Glutamatergic neuron (in vitro differentiated cells): ENCODE data around the gene MOV10. TPM values are rescaled to one million over a fixed set of nuclear protein-coding genes. Genes with fewer than 3 reads are reported as not detected.
"Not testable (repeated sequence)": the region's sequence is repeated elsewhere in the genome, so short reads cannot be mapped to it uniquely, and the experiment has no call there.

Experiments
- DNase-seq: peaks from one replicate; pipeline ENCODE4 v3.0.0; 2022
- H3K27ac Mint-ChIP-seq: one replicate; pipeline ENCODE4 v1.8.0; 2020; ENCODE audit warnings: mild to moderate bottlenecking, mixed read lengths, inconsistent platforms; ENCODE audit not compliant: unreplicated experiment
- H3K27me3 Mint-ChIP-seq: one replicate; pipeline ENCODE4 v1.8.0; 2020; ENCODE audit warnings: mild to moderate bottlenecking, moderate library complexity, mixed read lengths, inconsistent platforms; ENCODE audit not compliant: unreplicated experiment
- H3K36me3 Mint-ChIP-seq: one replicate; pipeline ENCODE4 v1.8.0; 2020; ENCODE audit warnings: mild to moderate bottlenecking, mixed read lengths, inconsistent platforms; ENCODE audit not compliant: unreplicated experiment
- H3K4me1 Mint-ChIP-seq: one replicate; pipeline ENCODE4 v1.8.0; 2020; ENCODE audit warnings: mild to moderate bottlenecking, low read depth, mixed read lengths, inconsistent platforms; ENCODE audit not compliant: unreplicated experiment
- H3K4me3 Mint-ChIP-seq: one replicate; pipeline ENCODE4 v1.8.0; 2020; ENCODE audit warnings: mild to moderate bottlenecking, mixed read lengths, inconsistent platforms; ENCODE audit not compliant: unreplicated experiment
- H3K9me3 Mint-ChIP-seq: one replicate; pipeline ENCODE4 v1.8.0; 2020; ENCODE audit warnings: mild to moderate bottlenecking, moderate library complexity, mixed read lengths, inconsistent platforms; ENCODE audit not compliant: unreplicated experiment
- total RNA-seq: library from RNA; stranded (reverse); fragmentation: NEBNext Ultra II Directional; extraction: Animal tissue kit (Norgen Biotek cat#: 25700); gene quantifications from one replicate; pipeline ENCODE4 v1.2.1, GENCODE V29; 2021; ENCODE audit not compliant: unreplicated experiment
- TF ChIP-seq, protein P1 (sequence below): fragments of 200-600 bp; sonication (generic); IDR thresholded peaks from one replicate; pipeline ENCODE4 v1.5.0; 2021; ENCODE audit not compliant: partially characterized antibody, unreplicated experiment

The MOV10 gene
- total RNA-seq, 1 donor from 2014 or later, result 5.2 TPM

GRCh38 chr1:112636597-112637253 lies 37.7 kb upstream of the MOV10 start:
- TF ChIP-seq, protein P1, sequence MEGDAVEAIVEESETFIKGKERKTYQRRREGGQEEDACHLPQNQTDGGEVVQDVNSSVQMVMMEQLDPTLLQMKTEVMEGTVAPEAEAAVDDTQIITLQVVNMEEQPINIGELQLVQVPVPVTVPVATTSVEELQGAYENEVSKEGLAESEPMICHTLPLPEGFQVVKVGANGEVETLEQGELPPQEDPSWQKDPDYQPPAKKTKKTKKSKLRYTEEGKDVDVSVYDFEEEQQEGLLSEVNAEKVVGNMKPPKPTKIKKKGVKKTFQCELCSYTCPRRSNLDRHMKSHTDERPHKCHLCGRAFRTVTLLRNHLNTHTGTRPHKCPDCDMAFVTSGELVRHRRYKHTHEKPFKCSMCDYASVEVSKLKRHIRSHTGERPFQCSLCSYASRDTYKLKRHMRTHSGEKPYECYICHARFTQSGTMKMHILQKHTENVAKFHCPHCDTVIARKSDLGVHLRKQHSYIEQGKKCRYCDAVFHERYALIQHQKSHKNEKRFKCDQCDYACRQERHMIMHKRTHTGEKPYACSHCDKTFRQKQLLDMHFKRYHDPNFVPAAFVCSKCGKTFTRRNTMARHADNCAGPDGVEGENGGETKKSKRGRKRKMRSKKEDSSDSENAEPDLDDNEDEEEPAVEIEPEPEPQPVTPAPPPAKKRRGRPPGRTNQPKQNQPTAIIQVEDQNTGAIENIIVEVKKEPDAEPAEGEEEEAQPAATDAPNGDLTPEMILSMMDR, result no peak

DNA sequence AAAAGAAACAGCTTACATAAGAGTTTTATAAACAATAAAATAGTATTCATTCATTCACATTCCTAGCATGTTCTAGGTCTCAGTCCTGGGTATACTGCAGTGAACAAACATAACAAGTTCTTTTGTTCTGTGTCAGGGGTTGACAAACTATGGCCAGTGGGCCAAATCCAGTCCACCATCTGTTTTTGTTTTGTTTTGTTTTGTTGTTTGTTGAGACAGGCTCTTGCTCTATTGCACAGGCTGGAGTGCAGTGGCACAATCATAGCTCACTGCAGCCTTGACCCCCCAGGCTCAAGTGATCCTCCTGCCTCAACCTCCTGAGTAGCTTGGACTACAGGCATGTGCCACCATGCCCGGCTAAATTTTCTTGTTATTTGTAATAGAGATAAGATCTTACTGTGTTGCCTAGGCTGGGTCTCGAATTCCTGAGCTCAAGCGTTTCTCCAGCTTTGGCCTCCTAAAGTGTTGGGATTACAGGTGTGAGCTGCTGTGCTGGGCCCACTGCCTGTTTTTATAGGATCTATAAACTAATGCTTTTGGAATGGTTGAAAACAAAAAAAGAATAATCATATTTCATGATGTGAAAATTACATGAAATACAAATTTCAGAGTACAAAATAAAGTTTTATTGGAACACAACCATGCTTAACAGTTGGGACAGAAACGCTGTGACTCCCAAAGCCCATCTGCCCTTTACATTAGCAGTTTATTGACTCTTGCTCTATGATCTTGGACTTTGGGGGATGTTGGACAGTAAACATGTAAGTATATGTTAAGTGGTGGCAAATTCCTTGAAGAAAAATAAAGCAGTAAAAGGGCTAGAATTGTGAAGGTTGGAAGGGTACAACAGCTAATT lies 37.0 kb upstream of the MOV10 start:
- peaks cover 8% of the 10 kb centered on the region for H3K4me1 Mint-ChIP-seq
- H3K4me3 Mint-ChIP-seq, result no peak overlapping the region
- H3K27me3 Mint-ChIP-seq, result peaks cover under 1% of the 10 kb centered on the region
- no peak for DNase-seq
- peak overlapping the region; percentile 73 for H3K27ac Mint-ChIP-seq
- peaks cover 3% of the 10 kb centered on the region for H3K9me3 Mint-ChIP-seq
- H3K36me3 Mint-ChIP-seq, result peaks cover 4% of the 10 kb centered on the region
- TF ChIP-seq, protein P1, result no peak

More at GRCh38 chr1:112636597-112637253, 37.7 kb upstream of the MOV10 start:
- Mint-ChIP-seq H3K4me1 (peaks cover 6% of the 10 kb centered on the region), H3K36me3 (peaks cover 4% of the 10 kb centered on the region), H3K9me3 (peaks cover 3% of the 10 kb centered on the region), H3K4me3 (no peak overlapping the region), H3K27me3 (peaks cover 2% of the 10 kb centered on the region), H3K27ac (peak overlapping the region; percentile 11)
- DNase-seq, result no peak

GRCh38 chr1:112638110-112638428 lies 36.4 kb upstream of the MOV10 start:
- H3K27ac Mint-ChIP-seq, result peak overlapping the region; percentile 73

DNA sequence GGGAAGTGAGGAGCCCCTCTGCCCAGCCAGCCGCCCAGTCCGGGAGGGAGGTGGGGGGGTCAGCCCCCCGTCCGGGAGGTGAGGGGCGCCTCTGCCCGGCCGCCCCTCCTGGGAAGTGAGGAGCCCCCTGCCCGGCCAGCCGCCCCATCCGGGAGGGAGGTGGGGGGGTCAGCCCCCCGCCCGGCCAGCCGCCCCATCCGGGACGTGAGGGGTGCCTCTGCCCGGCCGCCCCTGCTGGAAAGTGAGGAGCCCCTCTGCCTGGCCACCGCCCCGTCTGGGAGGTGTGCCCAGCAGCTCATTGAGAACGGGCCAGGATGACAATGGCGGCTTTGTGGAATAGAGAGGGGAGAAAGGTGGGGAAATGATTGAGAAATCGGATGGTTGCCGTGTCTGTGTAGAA lies 34.0 kb upstream of the MOV10 start:
- not testable (repeated sequence) for H3K4me3 Mint-ChIP-seq, H3K27me3 Mint-ChIP-seq, H3K9me3 Mint-ChIP-seq, H3K36me3 Mint-ChIP-seq, H3K4me1 Mint-ChIP-seq
- peak; percentile 38 for DNase-seq
- H3K27ac Mint-ChIP-seq, result peak overlapping the region; percentile 77

More at GRCh38 chr1:112638110-112638428, 36.4 kb upstream of the MOV10 start:
- Mint-ChIP-seq H3K36me3 (peaks cover 4% of the 10 kb centered on the region), H3K4me3 (no peak overlapping the region), H3K4me1 (peaks cover 8% of the 10 kb centered on the region), H3K9me3 (peaks cover 3% of the 10 kb centered on the region), H3K27me3 (no peaks in the 10 kb centered on the region)
- no peak for DNase-seq
- TF ChIP-seq, protein P1, result no peak

- TF ChIP-seq, protein P1, result no peak
- H3K4me3 Mint-ChIP-seq, result no peak overlapping the region
- peaks cover 1% of the 10 kb centered on the region for H3K9me3 Mint-ChIP-seq
- H3K27me3 Mint-ChIP-seq, result no peaks in the 10 kb centered on the region
- peaks cover 4% of the 10 kb centered on the region for H3K36me3 Mint-ChIP-seq
- H3K4me1 Mint-ChIP-seq, result peaks cover 2% of the 10 kb centered on the region
- H3K27ac Mint-ChIP-seq, result no peak overlapping the region
- no peak for DNase-seq
Measured at GRCh38 chr1:112643080-112643479, 31.4 kb upstream of the MOV10 start.
